Osteoblast (primary cell): ENCODE measurements around the gene UNC5C. TPM values are rescaled to one million over a fixed set of nuclear protein-coding genes. Genes with fewer than 3 reads are reported as not detected.

Experiments
- DNase-seq: peaks from one replicate; pipeline ENCODE4 v3.0.0; 2011; ENCODE audit warnings: low spot score, mixed read lengths; ENCODE audit not compliant: insufficient read length; ENCODE audit errors: missing footprints
- H2AFZ ChIP-seq: 2 replicates; pipeline ENCODE4 v1.6.0; 2011; ENCODE audit warnings: mild to moderate bottlenecking, low read length
- H3K27ac ChIP-seq: 2 replicates; pipeline ENCODE4 v1.5.1; 2011; ENCODE audit warnings: mild to moderate bottlenecking, low read depth, low read length, moderate library complexity
- H3K27me3 ChIP-seq: 2 replicates; pipeline ENCODE4 v1.6.0; 2012; ENCODE audit warnings: mild to moderate bottlenecking, control low read depth, inconsistent platforms, low read length, moderate library complexity; ENCODE audit not compliant: insufficient read depth
- H3K36me3 ChIP-seq: 2 replicates; pipeline ENCODE4 v1.5.1; 2011; ENCODE audit warnings: mild to moderate bottlenecking, low read length, control low read depth, moderate library complexity; ENCODE audit not compliant: insufficient read depth
- H3K4me1 ChIP-seq: 2 replicates; pipeline ENCODE4 v1.5.1; 2011; ENCODE audit warnings: mild to moderate bottlenecking, low read length, control low read depth, moderate library complexity; ENCODE audit not compliant: insufficient read depth
- H3K4me2 ChIP-seq: 2 replicates; pipeline ENCODE4 v1.6.0; 2011; ENCODE audit warnings: mild to moderate bottlenecking, low read length; ENCODE audit not compliant: insufficient read depth
- H3K4me3 ChIP-seq: fragments of 200-600 bp; sonication (generic); 3 replicates; pipeline ENCODE4 v1.5.1; 2012; ENCODE audit warnings: mild to moderate bottlenecking, low read length, inconsistent platforms; ENCODE audit not compliant: insufficient read depth
- H3K79me2 ChIP-seq: 2 replicates; pipeline ENCODE4 v1.6.0; 2012; ENCODE audit warnings: mild to moderate bottlenecking, low read length, control low read depth, inconsistent platforms; ENCODE audit not compliant: insufficient read depth
- H3K9me3 ChIP-seq: 2 replicates; pipeline ENCODE4 v1.5.1; 2011; ENCODE audit warnings: low read depth, low read length, control low read depth
- H4K20me1 ChIP-seq: 2 replicates; pipeline ENCODE4 v1.6.0; 2012; ENCODE audit warnings: mild to moderate bottlenecking, low read length, control low read depth; ENCODE audit not compliant: insufficient read depth
- CTCF ChIP-seq: IDR thresholded peaks from 2 replicates; pipeline ENCODE4 v1.5.1; 2011; ENCODE audit warnings: mild to moderate bottlenecking, low read depth, low read length, moderate library complexity; ENCODE audit errors: extremely low read depth
- total RNA-seq: library from RNA; depleted of rRNA; stranded (reverse); fragments of >200 nt; gene quantifications from 2 replicates; pipeline ENCODE4 v1.2.3, GENCODE V29; 2012

Gene UNC5C
- total RNA-seq, 1 donor, result 9.0 TPM

- Histone ChIP-seq H3K36me3 (no peaks in the 10 kb centered on the region), H3K4me1 (peaks cover 20% of the 10 kb centered on the region), H3K9me3 (no peaks in the 10 kb centered on the region), H4K20me1 (no peaks in the 10 kb centered on the region), H3K27ac (no peak overlapping the region), H3K4me2 (no peak overlapping the region), H2AFZ (no peak overlapping the region), H3K4me3 (no peak overlapping the region), H3K79me2 (no peaks in the 10 kb centered on the region), H3K27me3 (no peaks in the 10 kb centered on the region)
- TF ChIP-seq CTCF, result no peak
- DNase-seq, result no peak
Observed at GRCh38 chr4:95216636-95217035, 332.1 kb downstream of the UNC5C start.

GRCh38 chr4:95215991-95216605, 332.7 kb downstream of the UNC5C start:
- Histone ChIP-seq H3K4me3 (no peak overlapping the region), H3K36me3 (no peaks in the 10 kb centered on the region), H3K9me3 (no peaks in the 10 kb centered on the region), H3K4me1 (peaks cover 20% of the 10 kb centered on the region), H3K4me2 (peak overlapping the region; percentile 2), H3K27me3 (no peaks in the 10 kb centered on the region), H3K27ac (no peak overlapping the region), H4K20me1 (no peaks in the 10 kb centered on the region), H3K79me2 (no peaks in the 10 kb centered on the region), H2AFZ (peak overlapping the region; percentile 30)
- DNase-seq, result no peak
- TF ChIP-seq CTCF, result no peak

GRCh38 chr4:95215043-95215442, 333.7 kb downstream of the UNC5C start:
- no peaks in the 10 kb centered on the region for H3K36me3 ChIP-seq
- H3K79me2 ChIP-seq, result no peaks in the 10 kb centered on the region
- no peak overlapping the region for H2AFZ ChIP-seq
- H3K27me3 ChIP-seq, result no peaks in the 10 kb centered on the region
- no peak for TF ChIP-seq CTCF
- no peak overlapping the region for H3K4me3 ChIP-seq
- no peak overlapping the region for H3K27ac ChIP-seq
- H3K9me3 ChIP-seq, result no peaks in the 10 kb centered on the region
- H3K4me2 ChIP-seq, result no peak overlapping the region
- DNase-seq, result no peak
- peaks cover 20% of the 10 kb centered on the region for H3K4me1 ChIP-seq
- H4K20me1 ChIP-seq, result no peaks in the 10 kb centered on the region

- Histone ChIP-seq H2AFZ (no peak overlapping the region), H3K4me2 (no peak overlapping the region), H3K9me3 (no peaks in the 10 kb centered on the region), H3K79me2 (no peaks in the 10 kb centered on the region), H3K36me3 (no peaks in the 10 kb centered on the region), H3K4me1 (peaks cover 14% of the 10 kb centered on the region), H3K27ac (no peak overlapping the region), H3K4me3 (no peak overlapping the region), H4K20me1 (no peaks in the 10 kb centered on the region), H3K27me3 (no peaks in the 10 kb centered on the region)
- TF ChIP-seq CTCF, result no peak
- no peak for DNase-seq
Observed at GRCh38 chr4:95214408-95214807, 334.4 kb downstream of the UNC5C start.
